Glutamatergic neuron (in vitro differentiated cells): Measurements from ENCODE around the gene NDUFB10. TPM values are rescaled to one million over a fixed set of nuclear protein-coding genes. Genes with fewer than 3 reads are reported as not detected.

Experiments
- DNase-seq: peaks from one replicate; pipeline ENCODE4 v3.0.0; 2022
- H3K27ac Mint-ChIP-seq: one replicate; pipeline ENCODE4 v1.8.0; 2020; ENCODE audit warnings: mild to moderate bottlenecking, mixed read lengths, inconsistent platforms; ENCODE audit not compliant: unreplicated experiment
- H3K27me3 Mint-ChIP-seq: one replicate; pipeline ENCODE4 v1.8.0; 2020; ENCODE audit warnings: mild to moderate bottlenecking, moderate library complexity, mixed read lengths, inconsistent platforms; ENCODE audit not compliant: unreplicated experiment
- H3K36me3 Mint-ChIP-seq: one replicate; pipeline ENCODE4 v1.8.0; 2020; ENCODE audit warnings: mild to moderate bottlenecking, mixed read lengths, inconsistent platforms; ENCODE audit not compliant: unreplicated experiment
- H3K4me1 Mint-ChIP-seq: one replicate; pipeline ENCODE4 v1.8.0; 2020; ENCODE audit warnings: mild to moderate bottlenecking, low read depth, mixed read lengths, inconsistent platforms; ENCODE audit not compliant: unreplicated experiment
- H3K4me3 Mint-ChIP-seq: one replicate; pipeline ENCODE4 v1.8.0; 2020; ENCODE audit warnings: mild to moderate bottlenecking, mixed read lengths, inconsistent platforms; ENCODE audit not compliant: unreplicated experiment
- H3K9me3 Mint-ChIP-seq: one replicate; pipeline ENCODE4 v1.8.0; 2020; ENCODE audit warnings: mild to moderate bottlenecking, moderate library complexity, mixed read lengths, inconsistent platforms; ENCODE audit not compliant: unreplicated experiment
- long read RNA-seq: library from polyadenylated mRNA; unstranded; transcript quantifications from one replicate; pipeline ENCODE4 v2.0.0, GENCODE V29; 2020; ENCODE audit not compliant: unreplicated experiment
- total RNA-seq: library from RNA; stranded (reverse); fragmentation: NEBNext Ultra II Directional; extraction: Animal tissue kit (Norgen Biotek cat#: 25700); gene quantifications from one replicate; pipeline ENCODE4 v1.2.1, GENCODE V29; 2021; ENCODE audit not compliant: unreplicated experiment
- TF ChIP-seq, protein P1 (sequence below): fragments of 200-600 bp; sonication (generic); IDR thresholded peaks from one replicate; pipeline ENCODE4 v1.5.0; 2021; ENCODE audit not compliant: partially characterized antibody, unreplicated experiment

The NDUFB10 gene
- 302 TPM for total RNA-seq
- long read RNA-seq, transcript NDUFB10-201 (4 exons, 705 nt) = major isoform, 172 of 187 reads
- long read RNA-seq, partial matches to known transcripts = 1 of 187 reads
- long read RNA-seq, other reads (novel, unspliced or antisense) = 7 of 187 reads

DNA sequence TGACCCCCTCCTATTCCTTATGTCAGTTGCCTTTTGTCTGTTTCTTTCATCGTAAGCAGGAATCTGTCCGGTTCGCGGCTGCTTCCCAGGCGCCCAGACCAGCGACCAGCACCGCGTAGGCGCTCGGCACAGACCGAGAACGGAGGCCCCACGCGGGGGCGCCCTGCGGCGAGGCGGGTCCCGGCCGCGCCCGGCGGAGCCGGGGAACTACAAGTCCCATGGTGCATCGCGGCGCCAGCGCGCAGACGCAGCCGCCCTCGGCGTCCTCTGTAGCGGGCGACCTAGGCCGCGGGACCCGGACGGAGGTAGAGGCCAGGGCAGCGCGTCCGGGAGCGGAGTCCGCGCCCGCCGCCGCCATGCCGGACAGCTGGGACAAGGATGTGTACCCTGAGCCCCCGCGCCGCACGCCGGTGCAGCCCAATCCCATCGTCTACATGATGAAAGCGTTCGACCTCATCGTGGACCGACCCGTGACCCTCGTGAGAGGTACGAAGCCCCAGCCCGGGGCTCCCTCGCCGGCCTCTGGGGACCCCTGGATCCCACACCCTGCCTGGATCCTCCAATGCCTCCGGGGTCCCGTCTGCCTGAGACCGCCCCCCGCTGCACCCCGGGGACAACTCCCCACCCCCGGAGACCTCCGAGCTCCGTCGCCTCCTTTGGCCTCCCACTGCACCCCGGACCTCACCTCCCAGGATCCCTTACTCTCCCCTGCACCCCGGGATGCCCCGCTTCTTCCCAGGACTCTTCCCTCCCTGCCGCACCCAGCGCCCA lies at the start of gene NDUFB10:
TSS of gene NDUFB10 (plus strand) at position 270 of the 771 bp plus-strand sequence. CDS start at position 357, 87 bp downstream.
- Mint-ChIP-seq H3K9me3 (peaks cover 16% of the 10 kb centered on the region), H3K4me1 (peaks cover 18% of the 10 kb centered on the region), H3K27ac (peak within 1 kb of the TSS; percentile 82), H3K27me3 (peaks cover 8% of the 10 kb centered on the region), H3K4me3 (peak within 1 kb of the TSS; percentile 90), H3K36me3 (no peaks in the 10 kb centered on the region)
- peak; percentile 96 for DNase-seq
- TF ChIP-seq, protein P1, sequence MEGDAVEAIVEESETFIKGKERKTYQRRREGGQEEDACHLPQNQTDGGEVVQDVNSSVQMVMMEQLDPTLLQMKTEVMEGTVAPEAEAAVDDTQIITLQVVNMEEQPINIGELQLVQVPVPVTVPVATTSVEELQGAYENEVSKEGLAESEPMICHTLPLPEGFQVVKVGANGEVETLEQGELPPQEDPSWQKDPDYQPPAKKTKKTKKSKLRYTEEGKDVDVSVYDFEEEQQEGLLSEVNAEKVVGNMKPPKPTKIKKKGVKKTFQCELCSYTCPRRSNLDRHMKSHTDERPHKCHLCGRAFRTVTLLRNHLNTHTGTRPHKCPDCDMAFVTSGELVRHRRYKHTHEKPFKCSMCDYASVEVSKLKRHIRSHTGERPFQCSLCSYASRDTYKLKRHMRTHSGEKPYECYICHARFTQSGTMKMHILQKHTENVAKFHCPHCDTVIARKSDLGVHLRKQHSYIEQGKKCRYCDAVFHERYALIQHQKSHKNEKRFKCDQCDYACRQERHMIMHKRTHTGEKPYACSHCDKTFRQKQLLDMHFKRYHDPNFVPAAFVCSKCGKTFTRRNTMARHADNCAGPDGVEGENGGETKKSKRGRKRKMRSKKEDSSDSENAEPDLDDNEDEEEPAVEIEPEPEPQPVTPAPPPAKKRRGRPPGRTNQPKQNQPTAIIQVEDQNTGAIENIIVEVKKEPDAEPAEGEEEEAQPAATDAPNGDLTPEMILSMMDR = peak; percentile 38

DNA sequence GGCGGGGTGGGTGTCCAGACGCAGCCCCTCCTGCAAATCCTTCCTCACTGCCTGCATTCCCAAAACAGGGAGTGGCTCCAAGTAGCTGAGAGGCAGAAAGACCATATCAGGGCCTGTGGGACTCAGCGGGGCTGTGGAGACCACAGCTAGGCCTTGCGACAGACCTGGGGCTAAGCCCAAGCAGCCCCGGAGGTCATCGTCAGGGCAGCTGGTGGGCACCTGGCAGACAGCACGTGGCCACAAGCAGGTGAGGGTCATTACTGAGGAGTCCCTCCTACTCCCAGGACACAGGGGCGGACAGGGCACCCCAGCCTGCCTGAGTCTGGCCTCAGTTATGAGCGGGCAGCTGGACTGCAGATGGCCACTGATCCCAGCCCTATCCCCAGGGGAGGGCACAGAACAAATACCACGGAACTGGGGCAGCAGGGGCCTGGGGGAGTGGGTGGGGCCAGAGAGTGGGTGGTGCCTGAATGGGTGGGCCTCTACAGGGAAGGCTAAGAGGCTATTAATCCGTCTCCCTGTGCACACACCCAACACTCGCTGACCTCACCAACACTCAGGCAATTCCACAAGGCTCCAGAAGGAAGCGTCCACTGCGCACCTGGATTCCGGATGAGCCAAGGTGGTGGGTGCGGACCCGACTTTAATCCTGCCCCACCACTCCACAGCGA lies 49.6 kb upstream of the NDUFB10 start:
- TF ChIP-seq, protein P1 = no peak
- peaks cover 10% of the 10 kb centered on the region for H3K27me3 Mint-ChIP-seq
- no peaks in the 10 kb centered on the region for H3K36me3 Mint-ChIP-seq
- peak overlapping the region; percentile 88 for H3K27ac Mint-ChIP-seq
- H3K4me1 Mint-ChIP-seq = peaks cover 2% of the 10 kb centered on the region
- H3K9me3 Mint-ChIP-seq = no peaks in the 10 kb centered on the region
- peak; percentile 80 for DNase-seq
- H3K4me3 Mint-ChIP-seq = no peak overlapping the region

DNA sequence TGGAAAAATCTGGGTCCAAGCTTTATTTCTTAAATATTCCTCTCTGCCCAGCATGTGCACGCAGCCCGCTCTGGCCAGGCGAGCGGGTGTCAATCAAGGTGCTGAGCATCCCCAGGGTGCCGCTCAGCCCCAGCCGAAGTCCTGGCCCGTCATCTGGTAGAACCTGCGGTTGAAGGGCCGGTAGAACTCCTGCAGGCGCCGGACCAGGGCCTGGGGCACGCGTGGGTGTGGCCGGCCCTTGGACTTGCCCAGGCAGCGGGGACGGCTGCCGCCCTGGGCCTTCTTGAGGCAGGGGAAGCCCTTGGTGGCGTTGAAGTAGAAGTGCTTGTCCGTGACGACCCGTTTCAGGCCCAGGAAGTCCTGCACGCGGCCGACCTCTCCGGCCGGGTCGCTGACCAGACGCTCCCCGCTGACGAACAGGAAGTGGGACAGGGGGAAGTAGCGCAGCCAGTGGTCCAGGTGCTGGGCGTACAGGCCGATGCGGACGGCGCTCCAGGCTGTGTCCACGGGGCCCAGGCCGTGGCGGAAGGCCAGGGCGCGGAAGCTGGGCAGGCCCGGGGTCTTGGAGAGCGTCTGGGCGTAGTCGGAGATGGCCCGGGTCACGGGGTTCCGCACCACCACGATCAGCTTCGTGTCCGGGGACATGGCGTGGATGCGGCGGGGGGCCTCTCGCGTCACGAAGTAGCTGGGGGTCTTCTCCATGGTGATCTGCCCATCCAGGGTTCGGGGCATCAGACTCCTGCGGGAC lies 47.7 kb upstream of the NDUFB10 start:
- no peak overlapping the region for H3K4me3 Mint-ChIP-seq
- no peak overlapping the region for H3K27ac Mint-ChIP-seq
- H3K4me1 Mint-ChIP-seq = peaks cover 7% of the 10 kb centered on the region
- H3K36me3 Mint-ChIP-seq = no peaks in the 10 kb centered on the region
- peaks cover 17% of the 10 kb centered on the region for H3K27me3 Mint-ChIP-seq
- H3K9me3 Mint-ChIP-seq = no peaks in the 10 kb centered on the region
- no peak for DNase-seq
- TF ChIP-seq, protein P1 = no peak

DNA sequence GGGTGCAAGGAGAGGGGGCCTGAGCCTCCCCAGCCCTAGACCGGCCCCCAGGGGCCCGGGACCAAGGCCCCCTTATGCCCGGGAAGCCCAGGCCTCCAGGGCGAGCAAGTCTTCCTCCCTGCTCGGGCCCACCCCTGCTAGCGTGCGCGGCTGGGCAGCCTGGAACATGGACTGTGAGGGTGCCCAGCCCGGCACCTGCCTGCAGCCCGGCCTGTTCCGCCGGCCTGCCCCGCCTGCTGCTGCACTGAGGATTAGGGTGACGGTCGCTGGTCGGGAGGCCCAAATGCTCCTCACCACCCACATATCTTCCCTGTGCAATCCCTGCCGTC lies 47.2 kb upstream of the NDUFB10 start:
- TF ChIP-seq, protein P1 = no peak
- peaks cover 20% of the 10 kb centered on the region for H3K27me3 Mint-ChIP-seq
- DNase-seq = no peak
- H3K27ac Mint-ChIP-seq = no peak overlapping the region
- H3K4me1 Mint-ChIP-seq = peaks cover 10% of the 10 kb centered on the region
- no peaks in the 10 kb centered on the region for H3K36me3 Mint-ChIP-seq
- peaks cover 3% of the 10 kb centered on the region for H3K9me3 Mint-ChIP-seq
- H3K4me3 Mint-ChIP-seq = no peak overlapping the region
